WTC11 (cell line): ENCODE results near the gene RFNG. TPM values are rescaled to one million over a fixed set of nuclear protein-coding genes. Genes with fewer than 3 reads are reported as not detected.

Source experiments
- ATAC-seq: fragments of 200-7000 bp; cut with Tn5 transposase; 2 replicates; pipeline ENCODE4 v1.10.0; 2021; ENCODE audit warnings: mild to moderate bottlenecking, moderate library complexity
- CTCF ChIA-PET: fragments of 300-600 bp; sonication (Branson Sonifier 250); formaldehyde crosslinking; loops from one replicate; lab custom pipeline; 2021; ENCODE audit warnings: antibody characterized with exemption; lab: Charles Lee
- POLR2A ChIA-PET: fragments of 350-600 bp; sonication (Branson Sonifier 250); formaldehyde crosslinking; loops from one replicate; lab custom pipeline; 2021; ENCODE audit warnings: antibody characterized with exemption; lab: Charles Lee
- DNase-seq: peaks from one replicate; pipeline ENCODE4 v3.0.0; 2021; ENCODE audit warnings: low spot score
- H3K27ac Mint-ChIP-seq: 2 replicates; pipeline ENCODE4 v1.8.0; 2021; ENCODE audit warnings: mixed read lengths
- H3K27me3 Mint-ChIP-seq: 2 replicates; pipeline ENCODE4 v1.8.0; 2021; ENCODE audit warnings: low read depth, mild to moderate bottlenecking, moderate library complexity, mixed read lengths
- H3K36me3 Mint-ChIP-seq: 2 replicates; pipeline ENCODE4 v1.8.0; 2021; ENCODE audit warnings: mixed read lengths
- H3K4me1 Mint-ChIP-seq: 2 replicates; pipeline ENCODE4 v1.8.0; 2022; ENCODE audit warnings: mixed read lengths
- H3K4me3 Mint-ChIP-seq: 2 replicates; pipeline ENCODE4 v1.8.0; 2021; ENCODE audit warnings: mild to moderate bottlenecking, moderate library complexity, mixed read lengths
- H3K9me3 Mint-ChIP-seq: 2 replicates; pipeline ENCODE4 v1.8.0; 2021; ENCODE audit warnings: mixed read lengths
- CREB1 ChIP-seq: sonication (generic); formaldehyde crosslinking; IDR thresholded peaks from 2 replicates; pipeline ENCODE4 v1.8.0; 2023; ENCODE audit warnings: mild to moderate bottlenecking, missing genetic modification reagents
- FOXJ3 ChIP-seq: sonication (generic); formaldehyde crosslinking; IDR thresholded peaks from 2 replicates; pipeline ENCODE4 v1.9.0; 2021; ENCODE audit warnings: missing genetic modification reagents, mild to moderate bottlenecking, borderline replicate concordance
- FOXK1 ChIP-seq: sonication (generic); formaldehyde crosslinking; IDR thresholded peaks from 2 replicates; pipeline ENCODE4 v1.8.0; 2022; ENCODE audit warnings: mild to moderate bottlenecking, moderate library complexity, missing genetic modification reagents
- GRHL2 ChIP-seq: fragments of 250-450 bp; sonication (Bioruptor Pico); IDR thresholded peaks from 2 replicates; pipeline ENCODE4 v1.8.0; 2022; ENCODE audit warnings: mild to moderate bottlenecking, moderate library complexity; ENCODE audit not compliant: insufficient replicate concordance, severe bottlenecking
- JAZF1 ChIP-seq: fragments of 250-450 bp; sonication (Bioruptor Pico); IDR thresholded peaks from 2 replicates; pipeline ENCODE4 v1.9.0; 2021; ENCODE audit warnings: moderate library complexity, mild to moderate bottlenecking, inconsistent platforms
- NFYB ChIP-seq: sonication (generic); formaldehyde crosslinking; conservative IDR thresholded peaks from 2 replicates; pipeline ENCODE4 v1.8.0; 2022; ENCODE audit warnings: low read depth, missing genetic modification reagents
- NR3C1 ChIP-seq: sonication (generic); formaldehyde crosslinking; conservative IDR thresholded peaks from 2 replicates; pipeline ENCODE4 v1.8.1; 2023; ENCODE audit warnings: low read depth, mild to moderate bottlenecking, missing genetic modification reagents
- OVOL2 ChIP-seq: fragments of 250-450 bp; sonication (Bioruptor Pico); IDR thresholded peaks from 2 replicates; pipeline ENCODE4 v1.9.0; 2021; ENCODE audit warnings: mild to moderate bottlenecking, borderline replicate concordance
- PRRX2 ChIP-seq: fragments of 250-450 bp; sonication (Bioruptor Pico); IDR thresholded peaks from 2 replicates; pipeline ENCODE4 v1.8.0; 2021; ENCODE audit warnings: mild to moderate bottlenecking
- RORB ChIP-seq: fragments of 250-450 bp; sonication (Bioruptor Pico); IDR thresholded peaks from 2 replicates; pipeline ENCODE4 v1.9.0; 2021; ENCODE audit warnings: mild to moderate bottlenecking
- SMAD3 ChIP-seq: sonication (generic); formaldehyde crosslinking; IDR thresholded peaks from 2 replicates; pipeline ENCODE4 v1.8.0; 2022; ENCODE audit warnings: missing genetic modification reagents, mild to moderate bottlenecking, borderline replicate concordance
- ZNF138 ChIP-seq: sonication (generic); formaldehyde crosslinking; conservative IDR thresholded peaks from 2 replicates; pipeline ENCODE4 v1.8.1; 2022; ENCODE audit warnings: mild to moderate bottlenecking, moderate library complexity, missing genetic modification reagents
- ZNF317 ChIP-seq: sonication (generic); formaldehyde crosslinking; IDR thresholded peaks from 2 replicates; pipeline ENCODE4 v1.8.1; 2023; ENCODE audit warnings: low read depth, mild to moderate bottlenecking, moderate library complexity, missing genetic modification reagents, borderline replicate concordance
- total RNA-seq: library from RNA; stranded (reverse); gene quantifications from 3 replicates; pipeline ENCODE4 v1.2.3, GENCODE V29; 2021
- TF ChIP-seq, protein P1 (sequence below): sonication (generic); formaldehyde crosslinking; IDR thresholded peaks from 2 replicates; pipeline ENCODE4 v1.8.1; 2022; ENCODE audit warnings: missing genetic modification reagents, borderline replicate concordance
- TF ChIP-seq, protein P2 (sequence below): sonication (generic); formaldehyde crosslinking; IDR thresholded peaks from 2 replicates; pipeline ENCODE4 v1.8.1; 2023; ENCODE audit warnings: mild to moderate bottlenecking, missing genetic modification reagents, moderate library complexity
- TF ChIP-seq, protein P3 (sequence below): fragments of 250-450 bp; sonication (Bioruptor Pico); conservative IDR thresholded peaks from 2 replicates; pipeline ENCODE4 v1.9.0; 2021; ENCODE audit warnings: mild to moderate bottlenecking
- TF ChIP-seq, protein P4 (sequence below): sonication (generic); formaldehyde crosslinking; IDR thresholded peaks from 2 replicates; pipeline ENCODE4 v1.8.1; 2023; ENCODE audit warnings: mild to moderate bottlenecking, missing genetic modification reagents, moderate library complexity
- TF ChIP-seq, protein P5 (sequence below): sonication (generic); formaldehyde crosslinking; IDR thresholded peaks from 2 replicates; pipeline ENCODE4 v1.8.1; 2022; ENCODE audit warnings: low read depth, mild to moderate bottlenecking, moderate library complexity, missing genetic modification reagents, borderline replicate concordance
- TF ChIP-seq, protein P6 (sequence below): fragments of 250-450 bp; sonication (Bioruptor Pico); IDR thresholded peaks from 2 replicates; pipeline ENCODE4 v2.1.2; 2022; ENCODE audit warnings: mild to moderate bottlenecking, moderate library complexity
- TF ChIP-seq, protein P7 (sequence below): fragments of 250-450 bp; sonication (Bioruptor Pico); IDR thresholded peaks from 2 replicates; pipeline ENCODE4 v1.9.0; 2021; ENCODE audit warnings: mild to moderate bottlenecking
- TF ChIP-seq, protein P8 (sequence below): sonication (generic); formaldehyde crosslinking; IDR thresholded peaks from 2 replicates; pipeline ENCODE4 v1.8.1; 2022; ENCODE audit warnings: low read depth, missing genetic modification reagents, borderline replicate concordance
- TF ChIP-seq, protein P9 (sequence below): fragments of 250-450 bp; sonication (Bioruptor Pico); IDR thresholded peaks from 2 replicates; pipeline ENCODE4 v1.8.0; 2021; ENCODE audit warnings: mild to moderate bottlenecking

The RFNG gene
- total RNA-seq, 1 experiment from 2014 or later: 41.6 TPM

DNA sequence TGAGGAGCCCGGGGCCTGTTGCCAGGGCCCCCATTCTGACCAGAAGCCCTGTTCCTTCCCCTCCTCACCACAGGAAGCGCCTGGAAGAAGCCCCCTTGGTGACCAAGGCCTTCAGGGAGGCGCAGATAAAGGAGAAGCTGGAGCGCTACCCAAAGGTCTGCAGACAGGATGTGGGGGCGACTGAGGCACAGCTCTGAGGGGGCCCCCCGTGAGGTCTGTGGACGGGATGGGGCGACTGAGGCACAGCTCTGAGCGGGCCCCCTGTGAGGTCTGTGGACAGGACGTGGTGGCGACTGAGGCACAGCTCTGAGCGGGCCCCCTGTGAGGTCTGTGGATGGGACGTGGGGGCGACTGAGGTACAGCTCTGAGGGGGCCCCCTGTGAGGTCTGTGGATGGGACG lies 42.2 kb downstream of the RFNG start:
- no peak for ATAC-seq
- ChIA-PET CTCF (interaction anchor here (3.0 kb wide), 1 partner anchor 11 kb away, joined by 16 read pairs; no protein-coding TSS in a partner anchor), POLR2A (no interaction called here)

DNA sequence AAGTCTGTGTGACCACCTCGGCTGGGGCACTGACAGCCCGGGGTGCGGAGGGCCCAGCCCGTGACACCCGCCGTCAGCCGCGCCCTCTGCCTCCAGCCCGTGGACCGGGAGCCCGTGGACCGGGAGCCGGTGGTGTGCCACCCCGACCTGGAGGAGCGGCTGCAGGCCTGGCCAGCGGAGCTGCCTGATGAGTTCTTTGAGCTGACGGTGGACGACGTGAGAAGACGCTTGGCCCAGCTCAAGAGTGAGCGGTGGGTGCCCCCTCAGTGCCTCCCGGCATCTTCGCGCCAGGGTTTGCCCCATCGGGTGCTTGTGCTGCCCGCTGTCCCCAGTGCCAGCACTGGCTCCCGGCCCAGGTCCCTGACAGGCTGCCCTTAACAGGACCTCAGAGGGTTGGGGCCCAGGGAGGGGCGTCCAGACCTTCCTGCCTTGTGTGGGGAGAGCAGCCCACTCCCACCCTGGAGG lies 42.6 kb downstream of the RFNG start:
- POLR2A ChIA-PET: no interaction called here
- TF ChIP-seq, protein P1, sequence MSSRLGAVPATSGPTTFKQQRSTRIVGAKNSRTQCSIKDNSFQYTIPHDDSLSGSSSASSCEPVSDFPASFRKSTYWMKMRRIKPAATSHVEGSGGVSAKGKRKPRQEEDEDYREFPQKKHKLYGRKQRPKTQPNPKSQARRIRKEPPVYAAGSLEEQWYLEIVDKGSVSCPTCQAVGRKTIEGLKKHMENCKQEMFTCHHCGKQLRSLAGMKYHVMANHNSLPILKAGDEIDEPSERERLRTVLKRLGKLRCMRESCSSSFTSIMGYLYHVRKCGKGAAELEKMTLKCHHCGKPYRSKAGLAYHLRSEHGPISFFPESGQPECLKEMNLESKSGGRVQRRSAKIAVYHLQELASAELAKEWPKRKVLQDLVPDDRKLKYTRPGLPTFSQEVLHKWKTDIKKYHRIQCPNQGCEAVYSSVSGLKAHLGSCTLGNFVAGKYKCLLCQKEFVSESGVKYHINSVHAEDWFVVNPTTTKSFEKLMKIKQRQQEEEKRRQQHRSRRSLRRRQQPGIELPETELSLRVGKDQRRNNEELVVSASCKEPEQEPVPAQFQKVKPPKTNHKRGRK (CRISPR knock-in tag): no peak
- TF ChIP-seq FOXJ3 (CRISPR knock-in tag): no peak
- no peak for TF ChIP-seq SMAD3 (CRISPR knock-in tag)
- TF ChIP-seq RORB: no peak
- TF ChIP-seq, protein P2, sequence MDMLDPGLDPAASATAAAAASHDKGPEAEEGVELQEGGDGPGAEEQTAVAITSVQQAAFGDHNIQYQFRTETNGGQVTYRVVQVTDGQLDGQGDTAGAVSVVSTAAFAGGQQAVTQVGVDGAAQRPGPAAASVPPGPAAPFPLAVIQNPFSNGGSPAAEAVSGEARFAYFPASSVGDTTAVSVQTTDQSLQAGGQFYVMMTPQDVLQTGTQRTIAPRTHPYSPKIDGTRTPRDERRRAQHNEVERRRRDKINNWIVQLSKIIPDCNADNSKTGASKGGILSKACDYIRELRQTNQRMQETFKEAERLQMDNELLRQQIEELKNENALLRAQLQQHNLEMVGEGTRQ (CRISPR knock-in tag): no peak
- TF ChIP-seq, protein P3, sequence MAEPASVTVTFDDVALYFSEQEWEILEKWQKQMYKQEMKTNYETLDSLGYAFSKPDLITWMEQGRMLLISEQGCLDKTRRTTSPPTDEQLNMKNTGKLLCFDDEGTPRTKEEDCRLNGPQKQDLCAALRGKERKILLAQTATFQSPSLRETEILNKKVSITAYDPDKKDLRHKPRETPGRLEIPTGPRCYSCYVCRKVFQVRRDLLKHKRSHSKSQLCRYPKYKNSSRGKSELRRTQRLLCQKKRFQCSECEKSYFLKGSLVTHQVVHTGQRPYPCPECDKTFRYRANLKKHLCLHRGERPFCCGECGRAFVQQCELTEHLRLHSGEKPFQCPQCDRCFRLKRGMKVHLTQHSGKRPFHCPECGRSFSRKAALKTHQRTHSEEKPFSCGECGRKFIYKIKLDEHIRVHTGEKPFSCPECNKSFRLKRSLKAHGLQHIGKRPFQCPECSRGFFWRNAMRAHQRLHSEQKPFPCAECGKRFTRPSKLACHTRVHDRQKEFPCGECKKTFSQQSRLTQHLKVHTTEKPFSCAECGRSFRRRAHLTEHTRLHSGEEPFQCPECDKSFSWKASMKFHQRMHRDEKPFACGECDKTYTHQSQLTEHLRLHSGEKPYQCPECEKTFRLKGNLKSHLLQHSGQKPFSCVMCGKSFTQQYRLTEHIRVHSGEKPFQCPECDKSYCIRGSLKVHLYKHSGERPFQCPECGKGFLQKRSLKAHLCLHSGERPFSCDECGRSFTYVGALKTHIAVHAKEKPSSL: no peak
- TF ChIP-seq NFYB (CRISPR knock-in tag): no peak
- TF ChIP-seq, protein P4, sequence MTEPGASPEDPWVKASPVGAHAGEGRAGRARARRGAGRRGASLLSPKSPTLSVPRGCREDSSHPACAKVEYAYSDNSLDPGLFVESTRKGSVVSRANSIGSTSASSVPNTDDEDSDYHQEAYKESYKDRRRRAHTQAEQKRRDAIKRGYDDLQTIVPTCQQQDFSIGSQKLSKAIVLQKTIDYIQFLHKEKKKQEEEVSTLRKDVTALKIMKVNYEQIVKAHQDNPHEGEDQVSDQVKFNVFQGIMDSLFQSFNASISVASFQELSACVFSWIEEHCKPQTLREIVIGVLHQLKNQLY (CRISPR knock-in tag): no peak
- no peak for TF ChIP-seq FOXK1 (CRISPR knock-in tag)
- TF ChIP-seq ZNF317: no peak
- TF ChIP-seq JAZF1 (CRISPR knock-in tag): no peak
- TF ChIP-seq, protein P5, sequence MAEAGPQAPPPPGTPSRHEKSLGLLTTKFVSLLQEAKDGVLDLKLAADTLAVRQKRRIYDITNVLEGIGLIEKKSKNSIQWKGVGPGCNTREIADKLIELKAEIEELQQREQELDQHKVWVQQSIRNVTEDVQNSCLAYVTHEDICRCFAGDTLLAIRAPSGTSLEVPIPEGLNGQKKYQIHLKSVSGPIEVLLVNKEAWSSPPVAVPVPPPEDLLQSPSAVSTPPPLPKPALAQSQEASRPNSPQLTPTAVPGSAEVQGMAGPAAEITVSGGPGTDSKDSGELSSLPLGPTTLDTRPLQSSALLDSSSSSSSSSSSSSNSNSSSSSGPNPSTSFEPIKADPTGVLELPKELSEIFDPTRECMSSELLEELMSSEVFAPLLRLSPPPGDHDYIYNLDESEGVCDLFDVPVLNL: no peak
- TF ChIP-seq GRHL2 (CRISPR knock-in tag): no peak

More for the DNA sequence above, 42.2 kb downstream of the RFNG start:
- Mint-ChIP-seq H3K27ac (no peak overlapping the region), H3K9me3 (no peaks in the 10 kb centered on the region), H3K4me1 (no peaks in the 10 kb centered on the region), H3K27me3 (no peaks in the 10 kb centered on the region), H3K4me3 (no peak overlapping the region), H3K36me3 (no peaks in the 10 kb centered on the region)
- TF ChIP-seq ZNF138 (CRISPR knock-in tag): no peak
- no peak for TF ChIP-seq OVOL2 (CRISPR knock-in tag)
- TF ChIP-seq NR3C1: no peak
- TF ChIP-seq, protein P6, sequence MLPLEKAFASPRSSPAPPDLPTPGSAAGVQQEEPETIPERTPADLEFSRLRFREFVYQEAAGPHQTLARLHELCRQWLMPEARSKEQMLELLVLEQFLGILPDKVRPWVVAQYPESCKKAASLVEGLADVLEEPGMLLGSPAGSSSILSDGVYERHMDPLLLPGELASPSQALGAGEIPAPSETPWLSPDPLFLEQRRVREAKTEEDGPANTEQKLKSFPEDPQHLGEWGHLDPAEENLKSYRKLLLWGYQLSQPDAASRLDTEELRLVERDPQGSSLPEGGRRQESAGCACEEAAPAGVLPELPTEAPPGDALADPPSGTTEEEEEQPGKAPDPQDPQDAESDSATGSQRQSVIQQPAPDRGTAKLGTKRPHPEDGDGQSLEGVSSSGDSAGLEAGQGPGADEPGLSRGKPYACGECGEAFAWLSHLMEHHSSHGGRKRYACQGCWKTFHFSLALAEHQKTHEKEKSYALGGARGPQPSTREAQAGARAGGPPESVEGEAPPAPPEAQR (CRISPR knock-in tag): no peak
- TF ChIP-seq, protein P7, sequence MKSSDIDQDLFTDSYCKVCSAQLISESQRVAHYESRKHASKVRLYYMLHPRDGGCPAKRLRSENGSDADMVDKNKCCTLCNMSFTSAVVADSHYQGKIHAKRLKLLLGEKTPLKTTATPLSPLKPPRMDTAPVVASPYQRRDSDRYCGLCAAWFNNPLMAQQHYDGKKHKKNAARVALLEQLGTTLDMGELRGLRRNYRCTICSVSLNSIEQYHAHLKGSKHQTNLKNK (CRISPR knock-in tag): no peak
- TF ChIP-seq, protein P8, sequence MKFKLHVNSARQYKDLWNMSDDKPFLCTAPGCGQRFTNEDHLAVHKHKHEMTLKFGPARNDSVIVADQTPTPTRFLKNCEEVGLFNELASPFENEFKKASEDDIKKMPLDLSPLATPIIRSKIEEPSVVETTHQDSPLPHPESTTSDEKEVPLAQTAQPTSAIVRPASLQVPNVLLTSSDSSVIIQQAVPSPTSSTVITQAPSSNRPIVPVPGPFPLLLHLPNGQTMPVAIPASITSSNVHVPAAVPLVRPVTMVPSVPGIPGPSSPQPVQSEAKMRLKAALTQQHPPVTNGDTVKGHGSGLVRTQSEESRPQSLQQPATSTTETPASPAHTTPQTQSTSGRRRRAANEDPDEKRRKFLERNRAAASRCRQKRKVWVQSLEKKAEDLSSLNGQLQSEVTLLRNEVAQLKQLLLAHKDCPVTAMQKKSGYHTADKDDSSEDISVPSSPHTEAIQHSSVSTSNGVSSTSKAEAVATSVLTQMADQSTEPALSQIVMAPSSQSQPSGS (CRISPR knock-in tag): no peak
- no peak for TF ChIP-seq PRRX2 (CRISPR knock-in tag)
- TF ChIP-seq, protein P4 (CRISPR knock-in tag): no peak
- no peak for TF ChIP-seq SMAD3 (CRISPR knock-in tag)
- TF ChIP-seq, protein P9, sequence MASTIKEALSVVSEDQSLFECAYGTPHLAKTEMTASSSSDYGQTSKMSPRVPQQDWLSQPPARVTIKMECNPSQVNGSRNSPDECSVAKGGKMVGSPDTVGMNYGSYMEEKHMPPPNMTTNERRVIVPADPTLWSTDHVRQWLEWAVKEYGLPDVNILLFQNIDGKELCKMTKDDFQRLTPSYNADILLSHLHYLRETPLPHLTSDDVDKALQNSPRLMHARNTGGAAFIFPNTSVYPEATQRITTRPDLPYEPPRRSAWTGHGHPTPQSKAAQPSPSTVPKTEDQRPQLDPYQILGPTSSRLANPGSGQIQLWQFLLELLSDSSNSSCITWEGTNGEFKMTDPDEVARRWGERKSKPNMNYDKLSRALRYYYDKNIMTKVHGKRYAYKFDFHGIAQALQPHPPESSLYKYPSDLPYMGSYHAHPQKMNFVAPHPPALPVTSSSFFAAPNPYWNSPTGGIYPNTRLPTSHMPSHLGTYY (CRISPR knock-in tag): no peak
- TF ChIP-seq CREB1 (CRISPR knock-in tag): no peak
- DNase-seq: no peak

More for the DNA sequence above, 42.6 kb downstream of the RFNG start:
- H3K27me3 Mint-ChIP-seq: no peaks in the 10 kb centered on the region
- DNase-seq (no peak), ATAC-seq (no peak)
- no peaks in the 10 kb centered on the region for H3K36me3 Mint-ChIP-seq
- H3K4me3 Mint-ChIP-seq: no peak overlapping the region
- CTCF ChIA-PET: interaction anchor here (3.0 kb wide), 1 partner anchor 11 kb away, joined by 16 read pairs; no protein-coding TSS in a partner anchor
- no peaks in the 10 kb centered on the region for H3K4me1 Mint-ChIP-seq
- no peak overlapping the region for H3K27ac Mint-ChIP-seq
- no peaks in the 10 kb centered on the region for H3K9me3 Mint-ChIP-seq
